ENCODE data around the gene SGF29.
"Not testable (repeated sequence)": the region's sequence is repeated elsewhere in the genome, so short reads cannot be mapped to it uniquely, and the experiment has no call there.

SGF29 gene

GRCh38 chr16:28553776-28554633 is at the start of gene SGF29:
Gene SGF29 (plus strand): TSS chr16:28553920. CDS start chr16:28581070, 27,150 bp downstream.
- ATAC-seq (peak; percentile 86), DNase-seq (peak; percentile 92)

GRCh38 chr16:28504707-28505404 is 48.9 kb upstream of the SGF29 start:
- DNase-seq: no peak
- no peak for ATAC-seq

- no peak for DNase-seq
- no peak for ATAC-seq
These were observed 48.1 kb upstream of the SGF29 start for GRCh38 chr16:28505489-28506137.

GRCh38 chr16:28511031-28511430 is 42.7 kb upstream of the SGF29 start:
- no peak for DNase-seq
- no peak for ATAC-seq

- DNase-seq: no peak
- no peak for ATAC-seq
These were observed 41.6 kb upstream of the SGF29 start for GRCh38 chr16:28511801-28512789.

GRCh38 chr16:28513484-28514181 is 40.1 kb upstream of the SGF29 start:
- DNase-seq (no peak), ATAC-seq (no peak)

- no peak for DNase-seq
- no peak for ATAC-seq
These were observed 39.5 kb upstream of the SGF29 start for GRCh38 chr16:28514246-28514645.

- DNase-seq (no peak), ATAC-seq (no peak)
These were observed 33.0 kb upstream of the SGF29 start for GRCh38 chr16:28520672-28521071.

- no peak for DNase-seq
- ATAC-seq: no peak
These were observed 32.3 kb upstream of the SGF29 start for GRCh38 chr16:28521436-28521835.

- ATAC-seq: no peak
- no peak for DNase-seq
These were observed 30.9 kb upstream of the SGF29 start for GRCh38 chr16:28522792-28523191.

- no peak for ATAC-seq
- no peak for DNase-seq
These were observed 29.0 kb upstream of the SGF29 start for GRCh38 chr16:28524681-28525171.

GRCh38 chr16:28526201-28527099 is 27.3 kb upstream of the SGF29 start:
- no peak for DNase-seq
- no peak for ATAC-seq

GRCh38 chr16:28527100-28527785 is 26.5 kb upstream of the SGF29 start:
- not testable (repeated sequence) for DNase-seq, ATAC-seq

GRCh38 chr16:28527985-28528384 is 25.7 kb upstream of the SGF29 start:
- ATAC-seq (no peak), DNase-seq (no peak)

- DNase-seq: no peak
- ATAC-seq: no peak
These were observed 25.3 kb upstream of the SGF29 start for GRCh38 chr16:28528463-28528867.

GRCh38 chr16:28529124-28529523 is 24.6 kb upstream of the SGF29 start:
- ATAC-seq: no peak
- no peak for DNase-seq

GRCh38 chr16:28531777-28532744 is 21.7 kb upstream of the SGF29 start:
- ATAC-seq (no peak), DNase-seq (no peak)

All from stimulated activated naive CD8-positive, alpha-beta T cell treated with anti-CD3 and anti-CD28 coated beads, Interleukin-15, Interleukin-2, amounts not matched to agents 100 U/mL and 50 U/mL, for 24 hours (primary cell).